HFFc6 (cell line): ENCODE results near the gene NRAP. TPM values are rescaled to one million over a fixed set of nuclear protein-coding genes. Genes with fewer than 3 reads are reported as not detected.
"Not testable (repeated sequence)": the region's sequence is repeated elsewhere in the genome, so short reads cannot be mapped to it uniquely, and the experiment has no call there.

Source experiments
- DNase-seq: peaks from one replicate; pipeline ENCODE4 v3.0.0-alpha.2; 2018
- H3K27ac Mint-ChIP-seq: 2 replicates; pipeline ENCODE4 v1.8.0; 2020; ENCODE audit warnings: mild to moderate bottlenecking, mixed read lengths
- H3K27me3 Mint-ChIP-seq: 2 replicates; pipeline ENCODE4 v1.8.0; 2021; ENCODE audit warnings: mild to moderate bottlenecking, moderate library complexity, mixed read lengths; ENCODE audit not compliant: insufficient read depth
- H3K36me3 Mint-ChIP-seq: 2 replicates; pipeline ENCODE4 v1.8.0; 2021; ENCODE audit warnings: low read depth, mixed read lengths
- H3K4me1 Mint-ChIP-seq: 2 replicates; pipeline ENCODE4 v1.8.0; 2020; ENCODE audit warnings: low read depth, mixed read lengths
- H3K4me3 Mint-ChIP-seq: 2 replicates; pipeline ENCODE4 v1.8.0; 2020; ENCODE audit warnings: mild to moderate bottlenecking, moderate library complexity, mixed read lengths
- H3K9me3 Mint-ChIP-seq: 2 replicates; pipeline ENCODE4 v1.8.0; 2020; ENCODE audit warnings: mild to moderate bottlenecking, mixed read lengths
- CTCF ChIP-seq: fragments of 200-600 bp; sonication (generic); IDR thresholded peaks from 2 replicates; pipeline ENCODE4 v1.5.0; 2021; ENCODE audit warnings: antibody characterized with exemption, mild to moderate bottlenecking
- total RNA-seq, 6 experiments: library from RNA; stranded (reverse); fragmentation: NEBNext Ultra II Directional; extraction: Animal tissue kit (Norgen Biotek cat#: 25700); gene quantifications; 2 replicates in 1 of 6; 3 replicates in 5 of 6; pipeline ENCODE4 v1.2.3, GENCODE V29; 2021

NRAP gene
- total RNA-seq, 6 experiments from 2014 or later = not detected

- Mint-ChIP-seq H3K4me1 (no peaks in the 10 kb centered on the region), H3K4me3 (no peak overlapping the region), H3K27ac (no peak overlapping the region), H3K9me3 (no peaks in the 10 kb centered on the region), H3K27me3 (peaks cover 23% of the 10 kb centered on the region; the same call in 1 of the 2 replicates), H3K36me3 (no peaks in the 10 kb centered on the region)
- no peak for TF ChIP-seq CTCF
- no peak for DNase-seq
Observed at GRCh38 chr10:113656896-113657295, 6.9 kb downstream of the NRAP start.

GRCh38 chr10:113652456-113652855 is 11.4 kb downstream of the NRAP start:
- H3K36me3 Mint-ChIP-seq, H3K27ac Mint-ChIP-seq, H3K4me3 Mint-ChIP-seq, DNase-seq, H3K9me3 Mint-ChIP-seq, H3K4me1 Mint-ChIP-seq: not testable (repeated sequence)
- H3K27me3 Mint-ChIP-seq = peaks cover 25% of the 10 kb centered on the region; the same call in 1 of the 2 replicates

- no peak overlapping the region for H3K27ac Mint-ChIP-seq
- H3K36me3 Mint-ChIP-seq = no peaks in the 10 kb centered on the region
- no peak overlapping the region for H3K4me3 Mint-ChIP-seq
- H3K4me1 Mint-ChIP-seq = no peaks in the 10 kb centered on the region
- no peak for TF ChIP-seq CTCF
- no peak for DNase-seq
- H3K9me3 Mint-ChIP-seq = no peaks in the 10 kb centered on the region
- peaks cover 24% of the 10 kb centered on the region; the same call in 1 of the 2 replicates for H3K27me3 Mint-ChIP-seq
Observed at GRCh38 chr10:113651898-113652297, 11.9 kb downstream of the NRAP start.

- no peak for TF ChIP-seq CTCF
- Mint-ChIP-seq H3K27ac (no peak overlapping the region), H3K36me3 (no peaks in the 10 kb centered on the region), H3K4me1 (no peaks in the 10 kb centered on the region), H3K27me3 (peaks cover 24% of the 10 kb centered on the region; the same call in 1 of the 2 replicates), H3K9me3 (no peaks in the 10 kb centered on the region), H3K4me3 (no peak overlapping the region)
- DNase-seq = no peak
Observed at GRCh38 chr10:113651021-113651420, 12.8 kb downstream of the NRAP start.

- DNase-seq = no peak
- Mint-ChIP-seq H3K4me3 (no peak overlapping the region), H3K27ac (no peak overlapping the region), H3K4me1 (no peaks in the 10 kb centered on the region), H3K27me3 (peaks cover 28% of the 10 kb centered on the region; the same call in 1 of the 2 replicates), H3K9me3 (no peaks in the 10 kb centered on the region), H3K36me3 (no peaks in the 10 kb centered on the region)
- TF ChIP-seq CTCF = no peak
Observed at GRCh38 chr10:113650172-113650571, 13.7 kb downstream of the NRAP start.

GRCh38 chr10:113648478-113648877 is 15.4 kb downstream of the NRAP start:
- TF ChIP-seq CTCF = no peak
- Mint-ChIP-seq H3K4me3 (no peak overlapping the region), H3K27ac (no peak overlapping the region), H3K4me1 (peaks cover 10% of the 10 kb centered on the region), H3K9me3 (no peaks in the 10 kb centered on the region), H3K36me3 (no peaks in the 10 kb centered on the region), H3K27me3 (peaks cover 18% of the 10 kb centered on the region; the same call in 1 of the 2 replicates)
- no peak for DNase-seq
